HG02763 (cell line): ENCODE measurements around the gene MAS1.
A peak's percentile ranks its signal among the peaks of the same experiment; 100 is the strongest.
"Not testable (repeated sequence)": the region's sequence is repeated elsewhere in the genome, so short reads cannot be mapped to it uniquely, and the experiment has no call there.

Experiments
- ATAC-seq: cut with Tn5 transposase; IDR thresholded peaks from one replicate; pipeline ENCODE4 v1.9.1; 2021; ENCODE audit warnings: mild to moderate bottlenecking, moderate library complexity; ENCODE audit not compliant: unreplicated experiment

Gene MAS1

DNA sequence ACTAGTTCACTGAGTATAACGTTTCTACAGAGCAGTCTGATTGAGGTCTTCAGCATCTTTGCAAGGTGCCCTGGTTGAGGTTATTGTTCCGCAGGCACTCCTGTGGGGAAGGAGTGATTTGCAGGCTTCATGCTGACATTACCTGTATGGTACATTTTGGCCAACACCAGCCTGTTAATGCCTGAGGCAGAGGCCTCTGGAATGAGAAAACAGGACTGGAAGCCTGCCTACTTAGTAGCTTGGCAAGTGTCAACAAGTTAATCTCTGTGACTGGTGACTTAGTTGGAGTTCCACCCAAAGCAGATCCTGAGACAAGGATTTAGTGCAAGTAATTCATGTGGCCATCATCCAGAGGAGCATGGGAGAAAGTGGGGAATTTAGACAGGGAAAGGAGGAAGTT, 24.6 kb downstream of the MAS1 start:
- no peak for ATAC-seq

DNA sequence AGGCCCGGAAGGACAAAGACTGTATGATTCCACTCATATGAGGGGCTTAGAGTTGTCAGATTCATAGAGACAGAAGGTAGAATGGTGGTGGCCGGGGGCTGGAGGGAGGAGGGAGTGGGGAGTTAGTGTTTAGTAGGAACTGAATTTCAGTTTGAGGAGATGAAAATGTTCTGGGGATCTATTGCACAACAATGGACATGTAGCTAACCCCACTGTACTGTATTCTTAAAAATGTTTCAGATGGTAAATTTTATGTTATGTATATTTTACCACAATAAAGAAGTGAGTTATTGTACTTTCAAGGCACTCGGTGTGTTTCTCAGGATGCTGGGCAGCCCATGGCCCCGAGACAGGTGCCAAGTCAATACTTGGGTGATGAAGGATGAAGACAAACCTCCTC, 25.4 kb downstream of the MAS1 start:
- no peak for ATAC-seq

DNA sequence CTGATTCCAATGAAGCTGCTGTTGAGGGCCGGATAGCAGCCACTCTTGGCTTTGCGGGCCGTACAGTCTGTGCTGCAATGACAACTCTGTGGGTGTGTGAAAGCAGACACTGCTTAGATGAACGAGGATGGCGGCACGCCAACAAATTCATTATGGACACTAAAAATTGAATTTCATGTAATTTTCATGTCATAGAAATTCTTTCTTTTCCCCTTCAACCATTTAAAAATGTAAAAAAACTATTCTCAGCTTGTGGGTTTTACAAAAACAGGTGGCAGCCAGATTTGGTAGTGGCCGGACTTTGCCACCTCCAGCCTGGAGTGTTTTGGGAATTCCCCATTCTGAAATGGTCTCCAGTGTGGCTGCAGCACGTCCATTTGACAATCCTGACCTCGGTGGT, 26.0 kb downstream of the MAS1 start:
- no peak for ATAC-seq

DNA sequence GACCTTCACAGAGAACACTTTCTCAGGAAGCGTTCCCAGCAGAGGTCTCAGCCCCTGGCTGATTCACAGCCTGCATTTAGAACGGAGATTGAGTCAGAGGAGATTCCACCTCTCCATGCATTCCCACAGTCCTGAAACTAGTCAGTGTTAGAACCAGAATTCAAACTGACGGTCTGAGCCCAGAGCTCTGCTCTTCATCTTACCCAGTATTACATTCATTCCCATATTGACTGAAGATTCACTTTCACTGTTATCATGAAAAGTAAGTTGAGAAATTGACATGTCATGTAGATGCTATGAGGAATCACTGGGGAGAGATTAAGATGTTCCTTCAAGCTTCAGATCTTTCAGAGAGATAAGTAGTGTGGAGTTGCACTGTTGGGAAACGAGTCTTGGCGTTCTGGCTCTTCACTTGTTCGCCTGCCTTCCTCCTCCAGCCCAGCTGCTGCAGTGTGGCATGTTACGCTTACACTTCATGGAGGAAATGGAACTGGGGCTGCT, 28.3 kb downstream of the MAS1 start:
- ATAC-seq, result no peak

DNA sequence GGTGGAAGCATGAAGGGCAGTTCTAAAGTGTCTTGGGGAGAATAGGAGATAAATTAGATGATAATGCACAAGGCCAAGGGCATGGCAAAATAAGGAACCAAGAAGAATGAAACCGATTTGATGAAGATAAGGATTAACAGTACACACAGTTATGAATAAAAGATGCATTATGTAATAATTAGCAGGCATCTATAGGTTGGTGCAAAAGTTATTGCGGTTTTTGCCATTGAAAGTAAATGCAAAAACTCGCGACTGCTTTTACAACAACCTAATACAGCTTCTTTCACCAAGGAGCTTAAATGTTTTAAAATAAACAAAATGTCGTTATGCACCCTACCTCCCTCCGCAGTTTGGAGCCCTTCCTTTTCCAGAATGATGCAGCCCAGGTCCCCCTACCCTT, 29.0 kb downstream of the MAS1 start:
- ATAC-seq, result no peak

DNA sequence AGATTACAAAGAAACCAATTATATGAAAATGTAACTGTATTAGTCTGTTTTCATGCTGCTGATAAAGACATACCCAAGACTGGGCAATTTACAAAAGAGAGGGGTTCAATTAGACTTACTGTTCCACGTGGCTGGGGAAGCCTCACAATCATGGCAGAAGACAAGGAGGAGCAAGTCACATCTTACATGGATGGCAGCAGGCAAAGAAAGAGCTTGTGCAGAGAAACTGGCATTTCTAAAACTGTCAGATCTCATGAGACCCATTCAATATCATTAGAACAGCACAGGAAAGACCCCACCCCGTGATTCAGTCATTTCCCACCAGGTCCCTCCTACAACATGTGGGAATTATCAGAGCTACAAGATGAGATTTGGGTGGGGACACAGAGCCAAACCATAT, 33.4 kb downstream of the MAS1 start:
- not testable (repeated sequence) for ATAC-seq

DNA sequence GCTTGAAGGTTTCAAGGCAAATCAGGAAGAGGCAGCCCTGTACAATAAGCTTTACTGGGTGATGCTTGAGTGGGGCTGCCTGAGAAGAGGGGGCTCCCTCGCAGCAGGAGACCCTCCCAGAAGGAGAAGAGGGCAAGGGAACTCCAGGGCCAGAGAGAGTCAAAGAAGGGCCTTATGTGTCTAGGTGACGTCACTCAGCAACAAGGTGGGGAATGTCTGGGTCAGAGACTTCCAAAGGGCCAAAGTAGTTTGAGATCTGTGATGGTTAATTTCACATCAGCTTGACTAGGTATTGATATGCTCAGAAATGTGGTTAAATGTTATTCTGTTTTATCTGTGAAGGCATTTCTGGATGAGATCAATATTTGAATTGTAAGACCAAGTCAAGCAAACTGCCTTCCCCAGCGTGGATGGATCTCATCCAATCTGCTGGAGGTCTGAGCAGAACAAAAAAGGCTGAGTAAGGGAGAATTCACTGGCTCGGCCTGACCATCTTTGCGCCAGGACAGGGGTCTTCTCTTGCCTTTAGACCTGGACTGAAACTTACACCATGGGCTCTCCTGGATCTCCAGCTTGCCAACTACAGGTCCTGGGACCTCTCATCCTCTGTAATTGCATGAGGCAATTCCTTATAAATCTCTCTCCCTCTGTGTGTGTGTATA, 35.9 kb downstream of the MAS1 start:
- no peak for ATAC-seq

DNA sequence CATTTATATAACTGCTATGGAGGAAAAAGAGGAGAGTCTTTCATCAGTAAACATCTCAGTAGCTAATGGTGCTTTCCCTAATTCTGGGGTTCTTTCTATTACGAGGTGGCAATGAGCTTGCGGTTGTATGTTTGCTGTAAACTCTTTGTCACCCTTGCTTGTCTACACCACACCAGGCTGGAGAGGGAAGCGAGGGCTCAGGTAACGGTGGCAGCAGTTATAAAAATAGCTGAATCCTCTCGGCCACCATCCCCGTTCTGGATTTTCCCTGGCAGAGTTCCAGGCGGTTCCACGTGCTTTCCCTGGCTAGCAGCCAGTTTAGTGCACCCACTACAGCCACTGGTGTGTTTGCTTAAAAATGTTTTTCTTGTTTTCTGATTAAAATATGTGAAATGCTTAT, 39.0 kb downstream of the MAS1 start:
- peak; percentile 46 for ATAC-seq

DNA sequence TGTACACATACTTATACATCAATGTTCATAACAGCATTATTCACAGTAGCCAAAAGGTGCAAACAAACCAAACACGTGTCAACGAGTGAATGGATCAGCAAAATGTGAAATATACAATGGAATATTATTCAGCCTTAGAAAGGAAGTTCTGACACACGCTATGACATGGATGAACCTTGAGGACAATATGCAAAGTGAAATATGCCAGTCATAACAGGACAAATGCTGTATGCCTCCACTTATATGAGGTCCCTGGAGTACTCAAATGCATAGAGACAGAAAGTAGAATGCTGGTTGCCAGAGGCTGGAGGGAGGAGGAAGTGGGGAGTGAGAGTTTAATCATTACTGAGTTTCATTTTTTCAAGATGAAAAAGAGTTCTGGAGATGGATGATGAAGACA, 40.3 kb downstream of the MAS1 start:
- ATAC-seq, result peak; percentile 83

DNA sequence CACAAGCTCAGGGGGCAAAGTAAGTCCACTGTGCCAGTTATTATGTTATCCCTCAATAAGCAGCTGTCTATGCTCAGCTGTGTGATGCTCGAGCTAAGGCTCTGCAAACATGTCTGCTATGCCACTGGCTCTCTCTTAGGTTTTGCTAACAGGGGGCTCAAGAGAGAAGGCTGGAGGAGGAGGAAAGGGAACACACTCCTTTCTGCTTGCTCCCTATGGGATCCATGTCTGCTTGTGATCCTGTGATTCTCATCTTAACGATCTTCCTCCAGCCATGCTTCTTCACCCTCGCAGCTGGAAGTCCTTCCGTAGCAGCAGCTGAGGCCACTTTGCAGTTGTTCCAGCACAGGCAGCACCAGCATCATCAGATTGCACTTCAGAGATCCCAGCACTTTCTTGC, 41.1 kb downstream of the MAS1 start:
- ATAC-seq, result peak; percentile 19

DNA sequence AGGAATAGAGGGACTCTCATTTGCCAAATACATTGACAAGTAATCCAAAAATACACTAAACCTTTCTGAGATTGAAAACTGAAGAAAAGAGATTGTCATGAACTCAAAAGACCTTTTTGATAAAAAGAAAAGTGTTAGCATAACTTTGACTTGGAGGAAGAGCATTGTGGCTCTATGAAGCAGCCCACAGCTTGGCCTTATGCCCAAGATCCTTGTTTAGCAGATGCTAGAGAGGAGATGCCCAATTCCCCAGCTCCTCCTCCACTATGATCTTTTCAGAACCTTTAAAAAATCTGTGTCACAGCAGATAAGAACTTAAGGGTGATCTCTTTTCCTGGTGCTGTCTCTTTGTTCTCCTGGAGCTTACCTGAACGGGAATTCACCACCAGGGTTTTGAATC, 42.3 kb downstream of the MAS1 start:
- ATAC-seq, result no peak

DNA sequence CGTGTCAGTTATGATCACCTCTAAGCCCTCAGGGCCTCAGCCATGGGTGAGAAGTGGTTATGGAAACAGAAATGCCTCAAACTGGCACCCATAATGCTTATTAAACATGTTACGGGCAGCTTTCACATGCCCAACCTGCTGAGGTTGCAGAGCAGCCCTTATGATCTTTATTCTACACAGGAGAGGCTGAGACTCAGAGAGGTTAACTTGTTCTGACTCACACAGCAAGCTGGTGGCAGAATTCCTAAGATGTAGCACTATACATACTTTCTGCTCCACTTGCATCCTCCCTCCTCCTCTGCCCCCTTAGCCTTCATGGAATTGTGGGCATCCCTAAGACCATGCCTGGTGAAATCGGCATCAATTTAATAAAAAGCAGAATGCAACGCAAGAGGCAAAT, 43.4 kb downstream of the MAS1 start:
- no peak for ATAC-seq

DNA sequence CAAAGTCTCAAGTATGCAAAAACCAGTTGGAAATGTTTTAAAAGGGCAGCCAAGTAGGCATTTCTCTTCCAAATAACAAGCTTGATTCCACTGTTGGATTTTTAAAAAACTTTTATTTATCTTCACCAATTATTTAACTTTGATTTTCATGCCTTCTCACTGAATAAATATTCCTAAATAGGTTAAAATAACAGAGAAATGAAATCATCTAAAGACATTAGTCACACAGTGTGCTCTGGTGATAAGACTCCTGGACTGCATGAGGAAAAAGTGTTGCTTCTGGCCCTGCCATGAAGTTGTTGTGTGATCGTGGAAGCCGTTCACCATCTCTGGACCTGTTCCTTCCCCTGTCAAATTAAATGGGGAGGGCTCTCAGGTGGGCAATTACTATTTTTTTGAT, 44.3 kb downstream of the MAS1 start:
- ATAC-seq, result no peak

DNA sequence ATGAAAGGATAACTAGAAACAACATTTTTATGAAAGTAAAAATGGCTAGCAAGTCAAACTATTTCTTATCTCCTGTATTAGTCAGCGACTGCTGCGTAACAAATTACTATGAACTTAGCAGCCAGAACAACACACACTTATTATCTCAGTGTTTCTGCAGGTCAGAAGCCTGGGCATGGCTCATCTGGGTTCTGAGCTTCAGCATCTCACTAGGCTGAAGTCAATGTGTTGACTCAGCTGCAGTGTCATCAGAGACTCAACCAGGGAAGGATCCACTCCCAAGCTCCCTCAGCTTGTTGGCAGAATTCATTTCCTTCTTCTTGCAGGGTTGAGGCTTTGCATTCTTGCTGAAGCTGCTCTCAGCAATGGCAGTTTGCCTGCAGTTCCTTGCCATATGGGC, 44.8 kb downstream of the MAS1 start:
- ATAC-seq, result no peak

DNA sequence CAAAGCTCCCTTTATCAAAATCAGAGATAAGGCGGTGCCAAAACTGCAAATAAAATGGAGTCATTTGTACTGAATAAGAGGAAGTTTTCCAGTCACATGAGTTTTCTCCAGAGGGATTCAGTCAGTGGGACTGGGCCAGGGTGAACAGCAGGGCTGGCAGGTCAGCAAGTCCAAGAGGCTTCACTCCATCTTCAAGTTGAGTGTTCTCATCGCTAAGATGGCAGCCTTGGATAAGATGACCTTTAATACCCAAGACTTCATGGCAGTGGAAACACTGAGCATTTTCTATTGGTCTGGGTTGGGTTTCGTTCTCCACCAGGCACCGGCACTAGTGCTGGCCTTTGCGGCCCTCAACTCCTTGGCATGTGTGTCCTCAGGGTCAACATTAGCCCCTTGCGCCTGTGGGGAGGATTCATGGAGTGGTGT, 48.8 kb downstream of the MAS1 start:
- no peak for ATAC-seq
